ENCODE results near the gene SLC7A6.

DNA sequence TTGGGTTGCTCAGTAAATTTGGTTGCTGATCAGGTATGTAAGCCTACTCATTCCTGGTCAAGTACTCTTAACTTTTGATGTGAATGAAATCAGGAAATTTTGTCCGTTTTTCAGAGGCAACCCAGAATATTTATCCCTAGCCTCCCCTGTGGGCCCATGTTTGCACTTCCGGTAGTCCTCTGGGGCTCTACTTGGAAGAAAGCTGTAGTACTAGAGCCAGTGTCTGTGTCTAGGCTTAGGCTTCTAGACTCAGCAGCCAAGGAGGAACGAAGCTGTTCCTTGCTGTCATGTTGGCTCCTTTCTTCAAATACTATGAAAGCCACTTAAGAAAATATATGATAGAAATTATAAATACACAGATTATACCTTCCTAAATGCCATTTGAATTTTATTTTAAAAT is 49.6 kb upstream of the SLC7A6 start:
- TF ChIP-seq POLR2A (IDR thresholded peaks at IDR 0.05; ENCODE audit: insufficient read depth in 1 of 2, low read depth in 2 of 2, low read length in 2 of 2), result no peak
- no peak for TF ChIP-seq ZNF274 (CRISPR knock-in tag; IDR thresholded peaks at IDR 0.05)
- TF ChIP-seq, protein P1, sequence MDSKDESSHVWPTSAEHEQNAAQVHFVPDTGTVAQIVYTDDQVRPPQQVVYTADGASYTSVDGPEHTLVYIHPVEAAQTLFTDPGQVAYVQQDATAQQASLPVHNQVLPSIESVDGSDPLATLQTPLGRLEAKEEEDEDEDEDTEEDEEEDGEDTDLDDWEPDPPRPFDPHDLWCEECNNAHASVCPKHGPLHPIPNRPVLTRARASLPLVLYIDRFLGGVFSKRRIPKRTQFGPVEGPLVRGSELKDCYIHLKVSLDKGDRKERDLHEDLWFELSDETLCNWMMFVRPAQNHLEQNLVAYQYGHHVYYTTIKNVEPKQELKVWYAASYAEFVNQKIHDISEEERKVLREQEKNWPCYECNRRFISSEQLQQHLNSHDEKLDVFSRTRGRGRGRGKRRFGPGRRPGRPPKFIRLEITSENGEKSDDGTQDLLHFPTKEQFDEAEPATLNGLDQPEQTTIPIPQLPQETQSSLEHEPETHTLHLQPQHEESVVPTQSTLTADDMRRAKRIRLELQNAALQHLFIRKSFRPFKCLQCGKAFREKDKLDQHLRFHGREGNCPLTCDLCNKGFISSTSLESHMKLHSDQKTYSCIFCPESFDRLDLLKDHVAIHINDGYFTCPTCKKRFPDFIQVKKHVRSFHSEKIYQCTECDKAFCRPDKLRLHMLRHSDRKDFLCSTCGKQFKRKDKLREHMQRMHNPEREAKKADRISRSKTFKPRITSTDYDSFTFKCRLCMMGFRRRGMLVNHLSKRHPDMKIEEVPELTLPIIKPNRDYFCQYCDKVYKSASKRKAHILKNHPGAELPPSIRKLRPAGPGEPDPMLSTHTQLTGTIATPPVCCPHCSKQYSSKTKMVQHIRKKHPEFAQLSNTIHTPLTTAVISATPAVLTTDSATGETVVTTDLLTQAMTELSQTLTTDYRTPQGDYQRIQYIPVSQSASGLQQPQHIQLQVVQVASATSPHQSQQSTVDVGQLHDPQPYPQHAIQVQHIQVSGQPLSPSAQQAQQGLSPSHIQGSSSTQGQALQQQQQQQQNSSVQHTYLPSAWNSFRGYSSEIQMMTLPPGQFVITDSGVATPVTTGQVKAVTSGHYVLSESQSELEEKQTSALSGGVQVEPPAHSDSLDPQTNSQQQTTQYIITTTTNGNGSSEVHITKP (CRISPR knock-in tag; IDR thresholded peaks at IDR 0.05; ENCODE audit: low read depth), result no peak
- TF ChIP-seq ATF3 (CRISPR knock-in tag; IDR thresholded peaks at IDR 0.05), result no peak
- TF ChIP-seq SMARCC2 (IDR thresholded peaks at IDR 0.05), result no peak
- TF ChIP-seq, protein P2, sequence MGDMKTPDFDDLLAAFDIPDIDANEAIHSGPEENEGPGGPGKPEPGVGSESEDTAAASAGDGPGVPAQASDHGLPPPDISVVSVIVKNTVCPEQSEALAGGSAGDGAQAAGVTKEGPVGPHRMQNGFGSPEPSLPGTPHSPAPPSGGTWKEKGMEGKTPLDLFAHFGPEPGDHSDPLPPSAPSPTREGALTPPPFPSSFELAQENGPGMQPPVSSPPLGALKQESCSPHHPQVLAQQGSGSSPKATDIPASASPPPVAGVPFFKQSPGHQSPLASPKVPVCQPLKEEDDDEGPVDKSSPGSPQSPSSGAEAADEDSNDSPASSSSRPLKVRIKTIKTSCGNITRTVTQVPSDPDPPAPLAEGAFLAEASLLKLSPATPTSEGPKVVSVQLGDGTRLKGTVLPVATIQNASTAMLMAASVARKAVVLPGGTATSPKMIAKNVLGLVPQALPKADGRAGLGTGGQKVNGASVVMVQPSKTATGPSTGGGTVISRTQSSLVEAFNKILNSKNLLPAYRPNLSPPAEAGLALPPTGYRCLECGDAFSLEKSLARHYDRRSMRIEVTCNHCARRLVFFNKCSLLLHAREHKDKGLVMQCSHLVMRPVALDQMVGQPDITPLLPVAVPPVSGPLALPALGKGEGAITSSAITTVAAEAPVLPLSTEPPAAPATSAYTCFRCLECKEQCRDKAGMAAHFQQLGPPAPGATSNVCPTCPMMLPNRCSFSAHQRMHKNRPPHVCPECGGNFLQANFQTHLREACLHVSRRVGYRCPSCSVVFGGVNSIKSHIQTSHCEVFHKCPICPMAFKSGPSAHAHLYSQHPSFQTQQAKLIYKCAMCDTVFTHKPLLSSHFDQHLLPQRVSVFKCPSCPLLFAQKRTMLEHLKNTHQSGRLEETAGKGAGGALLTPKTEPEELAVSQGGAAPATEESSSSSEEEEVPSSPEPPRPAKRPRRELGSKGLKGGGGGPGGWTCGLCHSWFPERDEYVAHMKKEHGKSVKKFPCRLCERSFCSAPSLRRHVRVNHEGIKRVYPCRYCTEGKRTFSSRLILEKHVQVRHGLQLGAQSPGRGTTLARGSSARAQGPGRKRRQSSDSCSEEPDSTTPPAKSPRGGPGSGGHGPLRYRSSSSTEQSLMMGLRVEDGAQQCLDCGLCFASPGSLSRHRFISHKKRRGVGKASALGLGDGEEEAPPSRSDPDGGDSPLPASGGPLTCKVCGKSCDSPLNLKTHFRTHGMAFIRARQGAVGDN (CRISPR knock-in tag; IDR thresholded peaks at IDR 0.05), result no peak
- no peak for TF ChIP-seq IRX3 (CRISPR knock-in tag; IDR thresholded peaks at IDR 0.05; ENCODE audit: borderline replicate concordance, low read depth)
